Adrenal gland (tissue), 12 donors: Measurements from ENCODE around the gene DELE1. TPM values are rescaled to one million over a fixed set of nuclear protein-coding genes. Genes with fewer than 3 reads are reported as not detected.

Experiments
- DNase-seq, 7 donors: peaks; one replicate each; pipeline ENCODE4 v3.0.0-alpha.2; 2019 to 2020
- H3K27ac ChIP-seq, 5 donors: fragments of 200-600 bp; sonication (generic) in 4 of 5; 1 replicate in 3 of 5; 2 replicates in 2 of 5; pipeline versions ENCODE4 v1.5.1 to v1.8.0; 2016 to 2020; ENCODE audit warnings: mild to moderate bottlenecking in 1 of 5
- H3K27me3 ChIP-seq: fragments of 200-600 bp; 2 replicates; pipeline ENCODE4 v1.8.0; 2021
- H3K36me3 ChIP-seq, 2 donors: fragments of 200-600 bp; replicated peaks in 1 of 2; 1 replicate in 1 of 2; 2 replicates in 1 of 2; pipeline versions ENCODE4 v1.5.1 to v1.8.0; 2018 to 2022
- H3K4me1 ChIP-seq, 2 donors: fragments of 200-600 bp; replicated peaks in 1 of 2; 1 replicate in 1 of 2; 2 replicates in 1 of 2; pipeline versions ENCODE4 v1.5.1 to v1.8.0; 2018 to 2021
- H3K4me3 ChIP-seq, 4 donors: fragments of 200-600 bp; sonication (generic) in 3 of 4; one replicate each; pipeline ENCODE4 v1.5.1; 2016 to 2018
- H3K9me3 ChIP-seq, 3 donors: fragments of 200-600 bp; sonication (generic) in 1 of 3; replicated peaks in 1 of 3; 1 replicate in 2 of 3; 2 replicates in 1 of 3; pipeline versions ENCODE4 v1.5.1 to v1.8.0; 2016 to 2021
- POLR2A ChIP-seq, 2 donors: fragments of 450-650 bp; IDR thresholded peaks; one replicate each; pipeline ENCODE4 v1.6.1; 2017; ENCODE audit warnings: antibody characterized with exemption in 2 of 2, mild to moderate bottlenecking in 2 of 2, moderate library complexity in 1 of 2
- WGBS, 4 donors: extraction: QIAGEN DNeasy Blood & Tissue Kit in 2 of 4; methylation state at CpG; one replicate each; pipeline versions ENCODE4 v1.1.5 to v1.1.7; 2013 to 2017; 5-methylcytosine and 5-hydroxymethylcytosine counted together
- intact Hi-C, 2 donors: fragments of 100-400 bp; cut with DNase I; formaldehyde crosslinking; loops; one replicate each; pipeline versions ENCODE4 v1.14.1 to v1.15.0; 2022 to 2023
- polyA plus RNA-seq, 3 donors: library from polyadenylated mRNA; stranded (reverse); fragments of 200-250 nt in 2 of 3; fragments of 350-450 nt in 1 of 3; fragmentation: Illumina TruSeq in 1 of 3; extraction: RNeasy Lipid Tissue Mini Kit (QIAGEN cat#74804) in 1 of 3; gene quantifications; one replicate each; pipeline ENCODE4 v1.2.3, GENCODE V29; 2013 to 2014
- total RNA-seq, 9 donors: library from RNA; depleted of rRNA in 4 of 9; stranded (reverse); fragments of >200 nt in 4 of 9; fragments of 120-200 nt in 1 of 9; fragmentation: NEBNext Ultra II Directional in 1 of 9; extraction: Animal tissue kit (Norgen Biotek cat#: 25700) in 1 of 9; gene quantifications; one replicate each; pipeline versions ENCODE4 v1.1.0 to v1.2.4, GENCODE V29; 2013 to 2023
- TF ChIP-seq, protein P1 (sequence below), 6 experiments: fragments of 450-650 bp in 4 of 6; fragments of 200-600 bp in 2 of 6; sonication (generic) in 1 of 6; IDR thresholded peaks; 1 replicate in 5 of 6; 2 replicates in 1 of 6; pipeline versions ENCODE4 v1.5.1 to v1.8.0; 2016 to 2021; ENCODE audit warnings: antibody characterized with exemption in 6 of 6, mild to moderate bottlenecking in 2 of 6, moderate library complexity in 1 of 6
- donor health status: healthy with polysubstance abuse.
- donor health status: Bipolar disorder and iron deficiency.
- donor health status: DM: yes; HTN: yes; CAD: no.
- donor health status: DM: no; HTN: no; CAD: no.
- donor health status: DM: no; HTN: no; CAD: no.
- donor health status: DM: yes; HTN: yes; CAD: no.

Gene DELE1
- total and polyA plus RNA-seq, 12 donors = 65.2 to 162 (median 111) TPM

DNA sequence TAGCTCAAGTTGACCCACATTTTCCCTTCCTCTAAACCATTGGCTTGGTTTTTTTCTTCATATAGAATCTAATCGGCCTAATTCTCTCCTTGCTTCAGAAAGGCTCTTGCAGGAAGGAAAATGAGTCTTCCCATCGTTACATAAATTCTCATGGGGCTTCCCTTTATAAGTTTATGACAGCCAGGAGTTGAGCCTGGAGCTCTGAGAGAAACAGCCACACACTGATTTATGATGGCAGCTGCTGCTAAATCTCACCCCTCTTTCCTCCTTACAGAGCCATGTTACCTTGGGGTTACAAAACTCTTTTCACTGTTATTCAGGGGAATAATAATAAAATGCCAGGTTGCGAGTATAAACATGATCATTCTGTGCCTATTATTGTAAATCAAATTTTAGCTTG, 40.0 kb downstream of the DELE1 start:
- Histone ChIP-seq H3K9me3 (no peaks in the 10 kb centered on the region), H3K27ac (no peak overlapping the region), H3K27me3 (no peaks in the 10 kb centered on the region), H3K36me3 (no peaks in the 10 kb centered on the region), H3K4me1 (peaks cover 0 to 12% of the 10 kb centered on the region in 2 donors), H3K4me3 (no peak overlapping the region)
- intact Hi-C loops = no loop called here
- TF ChIP-seq POLR2A (IDR thresholded peaks at IDR 0.05) = no peak
- TF ChIP-seq, protein P1, sequence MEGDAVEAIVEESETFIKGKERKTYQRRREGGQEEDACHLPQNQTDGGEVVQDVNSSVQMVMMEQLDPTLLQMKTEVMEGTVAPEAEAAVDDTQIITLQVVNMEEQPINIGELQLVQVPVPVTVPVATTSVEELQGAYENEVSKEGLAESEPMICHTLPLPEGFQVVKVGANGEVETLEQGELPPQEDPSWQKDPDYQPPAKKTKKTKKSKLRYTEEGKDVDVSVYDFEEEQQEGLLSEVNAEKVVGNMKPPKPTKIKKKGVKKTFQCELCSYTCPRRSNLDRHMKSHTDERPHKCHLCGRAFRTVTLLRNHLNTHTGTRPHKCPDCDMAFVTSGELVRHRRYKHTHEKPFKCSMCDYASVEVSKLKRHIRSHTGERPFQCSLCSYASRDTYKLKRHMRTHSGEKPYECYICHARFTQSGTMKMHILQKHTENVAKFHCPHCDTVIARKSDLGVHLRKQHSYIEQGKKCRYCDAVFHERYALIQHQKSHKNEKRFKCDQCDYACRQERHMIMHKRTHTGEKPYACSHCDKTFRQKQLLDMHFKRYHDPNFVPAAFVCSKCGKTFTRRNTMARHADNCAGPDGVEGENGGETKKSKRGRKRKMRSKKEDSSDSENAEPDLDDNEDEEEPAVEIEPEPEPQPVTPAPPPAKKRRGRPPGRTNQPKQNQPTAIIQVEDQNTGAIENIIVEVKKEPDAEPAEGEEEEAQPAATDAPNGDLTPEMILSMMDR (IDR thresholded peaks at IDR 0.05) = no peak
- WGBS, 4 donors = 23 to 35% (median 25%) methylated on average over 3 of the region's 3 CpGs
- DNase-seq = no peak

DNA sequence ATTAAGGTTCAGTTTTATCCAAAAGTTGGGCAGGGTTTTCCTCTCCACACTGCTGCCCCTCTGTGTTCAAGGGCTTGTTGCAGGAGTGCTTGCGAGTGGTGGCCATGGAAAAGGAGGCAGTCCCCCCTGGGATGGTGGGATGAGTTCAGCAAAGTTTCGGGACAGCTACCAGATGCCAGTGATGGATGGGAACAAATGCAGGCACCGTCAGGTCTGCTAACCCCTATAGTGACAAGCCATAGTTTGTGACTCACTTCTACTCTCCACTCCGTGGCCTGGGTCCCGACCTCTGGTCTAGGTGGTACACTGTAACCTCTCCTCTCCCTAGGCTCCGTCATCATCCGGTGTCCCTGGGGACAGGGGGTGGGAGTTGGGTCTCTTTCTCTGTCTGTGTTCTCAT, 41.4 kb downstream of the DELE1 start:
- no peak for TF ChIP-seq POLR2A (IDR thresholded peaks at IDR 0.05)
- TF ChIP-seq, protein P1 (IDR thresholded peaks at IDR 0.05) = no peak
- Histone ChIP-seq H3K36me3 (no peaks in the 10 kb centered on the region), H3K27me3 (no peaks in the 10 kb centered on the region), H3K4me3 (no peak overlapping the region), H3K4me1 (peaks cover 2 to 11% of the 10 kb centered on the region in 2 donors), H3K9me3 (no peaks in the 10 kb centered on the region), H3K27ac (no peak overlapping the region)
- intact Hi-C loops = no loop called here
- WGBS, 4 donors = 64 to 81% (median 67%) methylated on average over 7 of the region's 7 CpGs
- no peak for DNase-seq

DNA sequence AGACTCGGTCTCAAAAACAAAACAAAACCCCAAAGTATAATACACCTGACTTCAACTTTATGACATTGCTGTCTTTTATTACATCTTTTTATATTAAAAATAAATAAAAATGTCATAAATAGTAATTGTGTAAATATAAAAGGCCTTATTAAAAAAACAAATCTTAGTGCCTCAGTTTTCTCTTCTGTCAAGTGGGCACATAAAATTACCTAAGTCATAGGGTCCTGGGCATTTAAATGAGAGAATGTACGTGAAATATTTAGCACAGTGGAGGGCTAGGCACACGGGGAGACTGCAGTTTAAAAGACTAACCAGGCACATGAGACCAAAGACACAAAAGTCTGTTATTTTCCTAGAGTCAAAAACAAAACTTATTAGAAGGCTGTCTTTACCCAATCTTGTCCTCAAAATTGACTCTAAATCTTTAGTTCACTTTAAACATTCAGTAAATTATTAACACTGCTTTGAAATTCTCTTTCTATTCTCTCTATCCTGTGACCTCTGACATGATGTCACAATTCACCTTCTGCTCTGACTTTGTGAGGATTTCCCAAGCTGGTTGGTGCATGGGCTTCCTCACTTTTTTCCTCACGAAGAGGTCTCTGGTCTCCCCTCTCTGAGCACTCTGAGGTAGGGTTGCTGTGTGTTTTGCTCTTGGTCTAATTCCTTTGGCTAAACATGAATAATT, 42.7 kb downstream of the DELE1 start:
- Histone ChIP-seq H3K4me3 (no peak overlapping the region), H3K36me3 (no peaks in the 10 kb centered on the region), H3K9me3 (no peaks in the 10 kb centered on the region), H3K4me1 (peaks cover 10 to 18% of the 10 kb centered on the region in 2 donors), H3K27me3 (no peaks in the 10 kb centered on the region), H3K27ac (no peak overlapping the region)
- no peak for DNase-seq
- WGBS, 4 donors = 69 to 77% (median 75%) methylated on average over 4 of the region's 4 CpGs
- TF ChIP-seq, protein P1 (IDR thresholded peaks at IDR 0.05) = no peak
- no peak for TF ChIP-seq POLR2A (IDR thresholded peaks at IDR 0.05)
- intact Hi-C loops = no loop called here

DNA sequence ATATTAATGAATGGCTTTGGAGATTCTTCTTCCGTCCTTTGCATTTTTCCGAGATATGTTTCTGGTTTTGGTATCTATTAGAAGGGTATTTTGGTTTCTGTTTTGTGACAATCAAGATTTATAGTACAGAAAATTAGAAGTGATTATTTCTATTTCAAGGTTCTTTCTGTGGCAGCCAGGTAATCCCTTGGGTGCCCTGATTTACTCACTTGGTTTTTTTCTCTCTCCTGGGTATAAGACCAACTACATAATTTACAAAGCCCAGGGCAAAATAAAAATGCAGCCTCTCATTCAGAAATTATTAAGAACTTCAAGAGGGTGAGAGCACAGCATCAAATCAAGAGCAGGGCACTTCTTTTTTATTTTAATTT, 43.3 kb downstream of the DELE1 start:
- DNase-seq = no peak
- H3K36me3 ChIP-seq = peaks cover 0 to 2% of the 10 kb centered on the region in 2 donors
- peaks cover 10 to 23% of the 10 kb centered on the region in 2 donors for H3K4me1 ChIP-seq
- 82 to 94% (median 87%) methylated on average over 2 of the region's 2 CpGs for WGBS, 4 donors
- H3K27ac ChIP-seq = no peak overlapping the region
- no peak overlapping the region for H3K4me3 ChIP-seq
- intact Hi-C loops = no loop called here
- no peaks in the 10 kb centered on the region for H3K9me3 ChIP-seq
- no peaks in the 10 kb centered on the region for H3K27me3 ChIP-seq
- no peak for TF ChIP-seq POLR2A (IDR thresholded peaks at IDR 0.05)
- TF ChIP-seq, protein P1 (IDR thresholded peaks at IDR 0.05) = no peak
